K562 (cell line): Measurements from ENCODE around the gene FAM83F. TPM values are rescaled to one million over a fixed set of nuclear protein-coding genes. Genes with fewer than 3 reads are reported as not detected.

Experiments used
- ATAC-seq: fragments of 200-7000 bp; cut with Tn5 transposase; 3 replicates; pipeline ENCODE4 v1.9.1; 2020; ENCODE audit warnings: moderate library complexity
- BruUV-seq: library from RNA; stranded (reverse); fragments of 400-500 nt; replicated peaks from 2 replicates; lab custom pipeline; 2021; lab: Mats Ljungman, UMichigan
- CTCF ChIA-PET: fragments of 300-600 bp; formaldehyde crosslinking; extraction: SDS; loops from one replicate; lab custom pipeline; 2021; ENCODE audit warnings: low intra/inter-chr PET ratio; lab: Yijun Ruan, JAX
- POLR2A ChIA-PET: fragments of 300-600, 350-650 bp; sonication (Branson Sonifier 250); formaldehyde crosslinking; extraction: SDS; loops from one replicate; lab custom pipeline; 2021; ENCODE audit warnings: antibody characterized with exemption, inconsistent platforms; lab: Yijun Ruan, JAX
- DNase-seq, 4 experiments: peaks; one replicate each; pipeline versions ENCODE4 v3.0.0 to v3.0.0-alpha.2; 2011 to 2018; ENCODE audit warnings: low spot score in 3 of 4, mixed read lengths in 3 of 4; ENCODE audit errors: extremely low read depth in 1 of 4
- FAIRE-seq: peaks from 2 replicates; lab custom pipeline; 2011; peaks lifted over from hg19 to GRCh38; lab: Jason Lieb, UNC
- H2AFZ ChIP-seq: 2 replicates; pipeline ENCODE4 v1.6.0; 2011; ENCODE audit warnings: low read depth, low read length, control low read depth, inconsistent platforms
- H3K27ac ChIP-seq: fragments of 200-600 bp; 3 replicates; pipeline ENCODE4 v1.8.0; 2011; ENCODE audit warnings: low read depth, mild to moderate bottlenecking, control low read depth, inconsistent platforms, low read length, moderate library complexity, mixed read lengths; ENCODE audit errors: extremely low read depth
- H3K27me3 ChIP-seq, 2 experiments: fragments of 300-600 bp in 1 of 2; 2 replicates in 1 of 2; 3 replicates in 1 of 2; pipeline versions ENCODE4 v1.6.0 to v1.8.0; 2011; ENCODE audit warnings: inconsistent platforms in 2 of 2, low read length in 2 of 2, mild to moderate bottlenecking in 1 of 2, mixed read lengths in 1 of 2, moderate library complexity in 1 of 2; ENCODE audit not compliant: control insufficient read depth in 2 of 2, insufficient read depth in 2 of 2
- H3K36me3 ChIP-seq: fragments of 300-600 bp; 3 replicates; pipeline ENCODE4 v1.8.0; 2011; ENCODE audit warnings: mild to moderate bottlenecking, low read length, inconsistent platforms; ENCODE audit not compliant: control insufficient read depth, insufficient read depth
- H3K4me1 ChIP-seq, 2 experiments: fragments of 200-600 bp in 1 of 2; replicated peaks in 1 of 2; 2 replicates in 1 of 2; 3 replicates in 1 of 2; pipeline versions ENCODE4 v1.5.1 to v1.8.0; 2011; ENCODE audit warnings: inconsistent platforms in 2 of 2, low read length in 2 of 2, mild to moderate bottlenecking in 1 of 2, mixed read lengths in 1 of 2, moderate library complexity in 1 of 2; ENCODE audit not compliant: control insufficient read depth in 2 of 2, insufficient read depth in 2 of 2
- H3K4me2 ChIP-seq: 2 replicates; pipeline ENCODE4 v1.6.1; 2011; ENCODE audit warnings: low read length, control low read depth, inconsistent platforms, mixed read lengths; ENCODE audit not compliant: insufficient read depth
- H3K4me3 ChIP-seq: fragments of 200-600 bp; sonication (generic), shearing (Covaris generic); 2 replicates; pipeline ENCODE4 v1.5.1; 2016; ENCODE audit warnings: control low read depth, inconsistent platforms
- H3K79me2 ChIP-seq: fragments of 200-600 bp; 3 replicates; pipeline ENCODE4 v1.8.0; 2011; ENCODE audit warnings: low read length, inconsistent platforms; ENCODE audit not compliant: control insufficient read depth, insufficient read depth
- H3K9ac ChIP-seq, 2 experiments: 2 replicates each; pipeline versions ENCODE4 v1.6.0 to v1.6.1; 2011; ENCODE audit warnings: low read depth in 2 of 2, low read length in 2 of 2, control low read depth in 1 of 2, inconsistent platforms in 1 of 2, mild to moderate bottlenecking in 1 of 2, mixed read lengths in 1 of 2; ENCODE audit not compliant: insufficient read depth in 1 of 2
- H3K9me1 ChIP-seq: one replicate; pipeline ENCODE4 v1.6.0; 2011; ENCODE audit warnings: inconsistent platforms, mild to moderate bottlenecking, low read length, moderate library complexity; ENCODE audit not compliant: control insufficient read depth, insufficient read depth
- H3K9me3 ChIP-seq: replicated peaks from 2 replicates; pipeline ENCODE4 v1.5.1; 2011; ENCODE audit warnings: low read depth, low read length, inconsistent platforms; ENCODE audit not compliant: control insufficient read depth, insufficient read depth
- H4K20me1 ChIP-seq: replicated peaks from 2 replicates; pipeline ENCODE4 v1.6.1; 2011; ENCODE audit warnings: low read length, inconsistent platforms, mixed read lengths; ENCODE audit not compliant: control insufficient read depth, insufficient read depth
- CHD7 ChIP-seq: fragments of 200-600 bp; sonication (generic); IDR thresholded peaks from one replicate; pipeline ENCODE4 v1.6.1; 2012; ENCODE audit warnings: mild to moderate bottlenecking, low read depth, low read length, inconsistent platforms
- ELF1 ChIP-seq: fragments of 200-800 bp; sonication (Bioruptor generic); IDR thresholded peaks from 2 replicates; pipeline ENCODE4 v1.6.1; 2016; ENCODE audit warnings: missing genetic modification characterization, missing compliant biosample characterization
- NR2C1 ChIP-seq, 2 experiments: fragments of 450-650 bp; IDR thresholded peaks; 2 replicates each; pipeline ENCODE4 v1.6.1; 2017; ENCODE audit warnings: mild to moderate bottlenecking in 2 of 2, antibody characterized with exemption in 1 of 2, inconsistent platforms in 1 of 2, missing compliant biosample characterization in 1 of 2, missing genetic modification characterization in 1 of 2
- NR2C2 ChIP-seq, 2 experiments: fragments of 200-800 bp in 1 of 2; sonication (Bioruptor generic) in 1 of 2; sonication (generic) in 1 of 2; formaldehyde crosslinking in 1 of 2; IDR thresholded peaks; 2 replicates each; pipeline versions ENCODE4 v1.6.1 to v1.8.0; 2016 to 2022; ENCODE audit warnings: mild to moderate bottlenecking in 1 of 2, missing compliant biosample characterization in 1 of 2, missing genetic modification characterization in 1 of 2, missing genetic modification reagents in 1 of 2
- PRMT5 ChIP-seq: sonication (generic); formaldehyde crosslinking; IDR thresholded peaks from 2 replicates; pipeline ENCODE4 v1.5.0; 2020; ENCODE audit warnings: missing genetic modification reagents
- RFX5 ChIP-seq: IDR thresholded peaks from 2 replicates; pipeline ENCODE4 v1.6.1; 2011; ENCODE audit warnings: low read depth, mild to moderate bottlenecking, improper control_type of control experiment, low read length
- SMARCA5 ChIP-seq: fragments of 450-650 bp; IDR thresholded peaks from 2 replicates; pipeline ENCODE4 v1.6.1; 2016
- SPI1 ChIP-seq: IDR thresholded peaks from 2 replicates; pipeline ENCODE4 v1.6.1; 2011; ENCODE audit warnings: low read depth, low read length, control low read depth, borderline replicate concordance
- YY1 ChIP-seq, 3 experiments: IDR thresholded peaks; 2 replicates each; pipeline ENCODE4 v1.6.1; 2011; ENCODE audit warnings: low read length in 2 of 3, mild to moderate bottlenecking in 2 of 3, moderate library complexity in 2 of 3, borderline replicate concordance in 1 of 3, control low read depth in 1 of 3, low read depth in 1 of 3; ENCODE audit not compliant: insufficient read depth in 3 of 3, insufficient replicate concordance in 2 of 3, control insufficient read depth in 1 of 3, insufficient read length in 1 of 3; ENCODE audit errors: extremely low read depth in 1 of 3
- ZNF239 ChIP-seq: fragments of 250-450 bp; sonication (Bioruptor Pico); IDR thresholded peaks from 2 replicates; pipeline ENCODE4 v1.4.0; 2020; ENCODE audit warnings: mild to moderate bottlenecking
- WGBS: fragments of 100-300 bp; shearing (Covaris generic); methylation state at CpG from one replicate; pipeline ENCODE4 v1.1.6; 2016; ENCODE audit warnings: low coverage, mixed read lengths; ENCODE audit not compliant: insufficient coverage; ENCODE audit errors: missing lambda C conversion rate; 5-methylcytosine and 5-hydroxymethylcytosine counted together
- in situ Hi-C: fragments of 300-500 bp; cut with MboI; formaldehyde crosslinking; loops from 4 replicates; pipeline ENCODE4 v1.15.0; 2018; ENCODE audit warnings: inconsistent platforms, mixed read lengths
- intact Hi-C: fragments of 100-400 bp; cut with micrococcal nuclease; formaldehyde crosslinking; loops from 2 replicates; pipeline ENCODE4 v1.14.2; 2022
- polyA plus RNA-seq, 8 experiments: library from polyadenylated mRNA; depleted of rRNA in 4 of 8; stranded (reverse) in 5 of 8; unstranded in 3 of 8; fragments of >200 nt; fragmentation: Nextera tagmentation in 2 of 8; fragmentation: Illumina TruSeq in 1 of 8; extraction: Ambion mirVana in 2 of 8; extraction: Trizol in 1 of 8; gene quantifications; 2 replicates each; pipeline versions ENCODE4 v1.2.1 to v1.2.3, GENCODE V29; 2011 to 2014; ENCODE audit warnings: inconsistent platforms in 1 of 8, missing spikeins in 1 of 8
- total RNA-seq, 7 experiments: library from RNA; depleted of rRNA in 6 of 7; stranded (reverse); fragments of >200 nt in 6 of 7; fragmentation: Illumina TruSeq in 2 of 7; extraction: Trizol in 2 of 7; gene quantifications; 2 replicates each; pipeline versions ENCODE4 v1.2.1 to v1.2.3, GENCODE V29; 2011 to 2021; ENCODE audit warnings: low replicate concordance in 1 of 7

The FAM83F gene
- total and polyA plus RNA-seq, 9 of the 15 experiments (the other 6 are each of a cell fraction or from before 2014, with no cell fraction given) = under 0.01 to 0.13 (median 0.04) TPM; not detected in 1

GRCh38 chr22:40030758-40031095, 36.0 kb downstream of the FAM83F start:
- Histone ChIP-seq H3K9ac (peak overlapping the region in 1 of 2 experiments; percentile 28; a peak in 2 of 4 replicates), H3K4me3 (no peak overlapping the region), H3K79me2 (no peaks in the 10 kb centered on the region), H3K9me3 (no peaks in the 10 kb centered on the region), H3K4me2 (no peak overlapping the region), H3K27me3 (no peaks in the 10 kb centered on the region), H3K36me3 (no peaks in the 10 kb centered on the region), H3K9me1 (no peaks in the 10 kb centered on the region), H4K20me1 (no peaks in the 10 kb centered on the region; the same call in 1 of the 2 replicates), H2AFZ (peak overlapping the region; percentile 56), H3K4me1 (peaks cover 10 to 16% of the 10 kb centered on the region in 2 experiments; a peak in 4 of 5 replicates), H3K27ac (no peak overlapping the region)
- WGBS = 92% methylated on average over 3 of the region's 4 CpGs
- ChIA-PET POLR2A (interaction anchor here (0.6 kb wide), 1 partner anchor 69 kb away, joined by 4 read pairs; no protein-coding TSS in a partner anchor), CTCF (no interaction called here)
- no peak for FAIRE-seq
- in situ Hi-C loops (loop anchor here (5.0 to 10.0 kb wide), 2 partner anchors 488 to 866 kb away; no protein-coding TSS in a partner anchor), intact Hi-C loops (no loop called here)
- ATAC-seq = no peak; the same call in 2 of the 3 replicates
- BruUV-seq = no TSS peak
- DNase-seq = no peak
- TF ChIP-seq YY1 (IDR thresholded peaks at IDR 0.05; ENCODE audit: borderline replicate concordance in 1 of 3, control insufficient read depth in 1 of 3, extremely low read depth in 1 of 3, insufficient read depth in 3 of 3, insufficient read length in 1 of 3, insufficient replicate concordance in 2 of 3, low read depth in 1 of 3, low read length in 2 of 3) = peak in 2 of 3 experiments; percentile 34 to 73
- TF ChIP-seq PRMT5 (CRISPR knock-in tag) = no peak
- peak; percentile 59; the same call in 1 of the 2 replicates for TF ChIP-seq NR2C1 (IDR thresholded peaks at IDR 0.05)
- TF ChIP-seq NR2C1 (tag; IDR thresholded peaks at IDR 0.05) = peak; percentile 75
- TF ChIP-seq NR2C2 (CRISPR knock-in tag; IDR thresholded peaks at IDR 0.05) = no peak
- TF ChIP-seq NR2C2 (tag; IDR thresholded peaks at IDR 0.05) = peak; percentile 60
- peak; percentile 36; the same call in 1 of the 2 replicates for TF ChIP-seq ELF1
- TF ChIP-seq CHD7 = no peak
- TF ChIP-seq ZNF239 (CRISPR knock-in tag) = 0 out of 2 replicates have a peak, but pooled peaks have one; percentile 10
- TF ChIP-seq SMARCA5 = no peak
- no peak for TF ChIP-seq RFX5
- 0 out of 2 replicates have a peak, but pooled peaks have one; percentile 34 for TF ChIP-seq SPI1
